K562 (cell line): ENCODE measurements around the gene NTN3. TPM values are rescaled to one million over a fixed set of nuclear protein-coding genes. Genes with fewer than 3 reads are reported as not detected.

ENCODE experiments used
- ATAC-seq: fragments of 200-7000 bp; cut with Tn5 transposase; 3 replicates; pipeline ENCODE4 v1.9.1; 2020; ENCODE audit warnings: moderate library complexity
- BruUV-seq: library from RNA; stranded (reverse); fragments of 400-500 nt; replicated peaks from 2 replicates; lab custom pipeline; 2021; lab: Mats Ljungman, UMichigan
- CTCF ChIA-PET: fragments of 300-600 bp; formaldehyde crosslinking; extraction: SDS; loops from one replicate; lab custom pipeline; 2021; ENCODE audit warnings: low intra/inter-chr PET ratio; lab: Yijun Ruan, JAX
- POLR2A ChIA-PET: fragments of 300-600, 350-650 bp; sonication (Branson Sonifier 250); formaldehyde crosslinking; extraction: SDS; loops from one replicate; lab custom pipeline; 2021; ENCODE audit warnings: antibody characterized with exemption, inconsistent platforms; lab: Yijun Ruan, JAX
- DNase-seq, 4 experiments: peaks; one replicate each; pipeline versions ENCODE4 v3.0.0 to v3.0.0-alpha.2; 2011 to 2018; ENCODE audit warnings: low spot score in 3 of 4, mixed read lengths in 3 of 4; ENCODE audit errors: extremely low read depth in 1 of 4
- FAIRE-seq: peaks from 2 replicates; lab custom pipeline; 2011; peaks lifted over from hg19 to GRCh38; lab: Jason Lieb, UNC
- H2AFZ ChIP-seq: 2 replicates; pipeline ENCODE4 v1.6.0; 2011; ENCODE audit warnings: low read depth, low read length, control low read depth, inconsistent platforms
- H3K27ac ChIP-seq: fragments of 200-600 bp; 3 replicates; pipeline ENCODE4 v1.8.0; 2011; ENCODE audit warnings: low read depth, mild to moderate bottlenecking, control low read depth, inconsistent platforms, low read length, moderate library complexity, mixed read lengths; ENCODE audit errors: extremely low read depth
- H3K27me3 ChIP-seq, 2 experiments: fragments of 300-600 bp in 1 of 2; 2 replicates in 1 of 2; 3 replicates in 1 of 2; pipeline versions ENCODE4 v1.6.0 to v1.8.0; 2011; ENCODE audit warnings: inconsistent platforms in 2 of 2, low read length in 2 of 2, mild to moderate bottlenecking in 1 of 2, mixed read lengths in 1 of 2, moderate library complexity in 1 of 2; ENCODE audit not compliant: control insufficient read depth in 2 of 2, insufficient read depth in 2 of 2
- H3K36me3 ChIP-seq: fragments of 300-600 bp; 3 replicates; pipeline ENCODE4 v1.8.0; 2011; ENCODE audit warnings: mild to moderate bottlenecking, low read length, inconsistent platforms; ENCODE audit not compliant: control insufficient read depth, insufficient read depth
- H3K4me1 ChIP-seq, 2 experiments: fragments of 200-600 bp in 1 of 2; replicated peaks in 1 of 2; 2 replicates in 1 of 2; 3 replicates in 1 of 2; pipeline versions ENCODE4 v1.5.1 to v1.8.0; 2011; ENCODE audit warnings: inconsistent platforms in 2 of 2, low read length in 2 of 2, mild to moderate bottlenecking in 1 of 2, mixed read lengths in 1 of 2, moderate library complexity in 1 of 2; ENCODE audit not compliant: control insufficient read depth in 2 of 2, insufficient read depth in 2 of 2
- H3K4me2 ChIP-seq: 2 replicates; pipeline ENCODE4 v1.6.1; 2011; ENCODE audit warnings: low read length, control low read depth, inconsistent platforms, mixed read lengths; ENCODE audit not compliant: insufficient read depth
- H3K4me3 ChIP-seq: fragments of 200-600 bp; sonication (generic), shearing (Covaris generic); 2 replicates; pipeline ENCODE4 v1.5.1; 2016; ENCODE audit warnings: control low read depth, inconsistent platforms
- H3K79me2 ChIP-seq: fragments of 200-600 bp; 3 replicates; pipeline ENCODE4 v1.8.0; 2011; ENCODE audit warnings: low read length, inconsistent platforms; ENCODE audit not compliant: control insufficient read depth, insufficient read depth
- H3K9ac ChIP-seq, 2 experiments: 2 replicates each; pipeline versions ENCODE4 v1.6.0 to v1.6.1; 2011; ENCODE audit warnings: low read depth in 2 of 2, low read length in 2 of 2, control low read depth in 1 of 2, inconsistent platforms in 1 of 2, mild to moderate bottlenecking in 1 of 2, mixed read lengths in 1 of 2; ENCODE audit not compliant: insufficient read depth in 1 of 2
- H3K9me1 ChIP-seq: one replicate; pipeline ENCODE4 v1.6.0; 2011; ENCODE audit warnings: inconsistent platforms, mild to moderate bottlenecking, low read length, moderate library complexity; ENCODE audit not compliant: control insufficient read depth, insufficient read depth
- H3K9me3 ChIP-seq: replicated peaks from 2 replicates; pipeline ENCODE4 v1.5.1; 2011; ENCODE audit warnings: low read depth, low read length, inconsistent platforms; ENCODE audit not compliant: control insufficient read depth, insufficient read depth
- H4K20me1 ChIP-seq: replicated peaks from 2 replicates; pipeline ENCODE4 v1.6.1; 2011; ENCODE audit warnings: low read length, inconsistent platforms, mixed read lengths; ENCODE audit not compliant: control insufficient read depth, insufficient read depth
- EGR1 ChIP-seq: fragments of 450-650 bp; conservative IDR thresholded peaks from 2 replicates; pipeline ENCODE4 v1.6.1; 2017; ENCODE audit warnings: mild to moderate bottlenecking
- HSF4 ChIP-seq: fragments of 250-450 bp; sonication (Bioruptor Pico); IDR thresholded peaks from 2 replicates; pipeline ENCODE4 v2.1.2; 2022; ENCODE audit warnings: mild to moderate bottlenecking, moderate library complexity, borderline replicate concordance
- NONO ChIP-seq, 2 experiments: fragments of 200-400 bp in 1 of 2; fragments of 450-650 bp in 1 of 2; formaldehyde crosslinking in 1 of 2; IDR thresholded peaks; 2 replicates each; pipeline ENCODE4 v1.6.1; 2017; ENCODE audit warnings: low read depth in 2 of 2, mild to moderate bottlenecking in 2 of 2, moderate library complexity in 2 of 2, low read length in 1 of 2
- NR2C1 ChIP-seq, 2 experiments: fragments of 450-650 bp; IDR thresholded peaks; 2 replicates each; pipeline ENCODE4 v1.6.1; 2017; ENCODE audit warnings: mild to moderate bottlenecking in 2 of 2, antibody characterized with exemption in 1 of 2, inconsistent platforms in 1 of 2, missing compliant biosample characterization in 1 of 2, missing genetic modification characterization in 1 of 2
- POLR2AphosphoS5 ChIP-seq: IDR thresholded peaks from 2 replicates; pipeline ENCODE4 v1.6.1; 2011; ENCODE audit warnings: mild to moderate bottlenecking, low read depth, low read length, moderate library complexity; ENCODE audit not compliant: control insufficient read depth, insufficient read depth
- SAP30 ChIP-seq: fragments of 200-600 bp; sonication (generic); IDR thresholded peaks from 2 replicates; pipeline ENCODE4 v1.6.1; 2012; ENCODE audit warnings: borderline replicate concordance, low read depth, mild to moderate bottlenecking, moderate library complexity, low read length, control low read depth, inconsistent platforms; ENCODE audit not compliant: insufficient read depth, poor library complexity, severe bottlenecking
- SIN3A ChIP-seq, 2 experiments: fragments of 150-350 bp in 1 of 2; IDR thresholded peaks; 2 replicates each; pipeline ENCODE4 v1.6.1; 2011 to 2016; ENCODE audit warnings: borderline replicate concordance in 2 of 2, low read depth in 2 of 2, low read length in 2 of 2, mild to moderate bottlenecking in 2 of 2, moderate library complexity in 2 of 2; ENCODE audit not compliant: control insufficient read depth in 1 of 2
- STAT5B ChIP-seq: fragments of 250-450 bp; sonication (Bioruptor Pico); IDR thresholded peaks from 2 replicates; pipeline ENCODE4 v1.8.0; 2021; ENCODE audit warnings: mild to moderate bottlenecking, inconsistent platforms
- TBL1XR1 ChIP-seq, 2 experiments: IDR thresholded peaks; 2 replicates each; pipeline ENCODE4 v1.6.1; 2012; ENCODE audit warnings: improper control_type of control experiment in 2 of 2, low read length in 2 of 2, mild to moderate bottlenecking in 1 of 2
- ZFX ChIP-seq: sonication (generic); formaldehyde crosslinking; IDR thresholded peaks from 2 replicates; pipeline ENCODE4 v1.8.0; 2022; ENCODE audit warnings: mild to moderate bottlenecking, missing genetic modification reagents, moderate library complexity
- ZKSCAN3 ChIP-seq: fragments of 250-450 bp; sonication (Bioruptor Pico); IDR thresholded peaks from 2 replicates; pipeline ENCODE4 v1.4.0; 2020
- ZNF584 ChIP-seq: fragments of 200-800 bp; sonication (Bioruptor generic); IDR thresholded peaks from 2 replicates; pipeline ENCODE4 v1.6.1; 2016; ENCODE audit warnings: low read depth, mild to moderate bottlenecking, missing genetic modification characterization, missing compliant biosample characterization
- WGBS: fragments of 100-300 bp; shearing (Covaris generic); methylation state at CpG from one replicate; pipeline ENCODE4 v1.1.6; 2016; ENCODE audit warnings: low coverage, mixed read lengths; ENCODE audit not compliant: insufficient coverage; ENCODE audit errors: missing lambda C conversion rate; 5-methylcytosine and 5-hydroxymethylcytosine counted together
- in situ Hi-C: fragments of 300-500 bp; cut with MboI; formaldehyde crosslinking; loops from 4 replicates; pipeline ENCODE4 v1.15.0; 2018; ENCODE audit warnings: inconsistent platforms, mixed read lengths
- intact Hi-C: fragments of 100-400 bp; cut with micrococcal nuclease; formaldehyde crosslinking; loops from 2 replicates; pipeline ENCODE4 v1.14.2; 2022
- polyA plus RNA-seq, 8 experiments: library from polyadenylated mRNA; depleted of rRNA in 4 of 8; stranded (reverse) in 5 of 8; unstranded in 3 of 8; fragments of >200 nt; fragmentation: Nextera tagmentation in 2 of 8; fragmentation: Illumina TruSeq in 1 of 8; extraction: Ambion mirVana in 2 of 8; extraction: Trizol in 1 of 8; gene quantifications; 2 replicates each; pipeline versions ENCODE4 v1.2.1 to v1.2.3, GENCODE V29; 2011 to 2014; ENCODE audit warnings: inconsistent platforms in 1 of 8, missing spikeins in 1 of 8
- total RNA-seq, 7 experiments: library from RNA; depleted of rRNA in 6 of 7; stranded (reverse); fragments of >200 nt in 6 of 7; fragmentation: Illumina TruSeq in 2 of 7; extraction: Trizol in 2 of 7; gene quantifications; 2 replicates each; pipeline versions ENCODE4 v1.2.1 to v1.2.3, GENCODE V29; 2011 to 2021; ENCODE audit warnings: low replicate concordance in 1 of 7
- TF ChIP-seq, protein P1 (sequence below): sonication (generic); formaldehyde crosslinking; IDR thresholded peaks from 2 replicates; pipeline ENCODE4 v1.5.0; 2020; ENCODE audit warnings: missing genetic modification reagents
- TF ChIP-seq, protein P2 (sequence below), 2 experiments: fragments of 150-350 bp in 1 of 2; IDR thresholded peaks; 2 replicates each; pipeline ENCODE4 v1.6.1; 2012 to 2016; ENCODE audit warnings: low read depth in 2 of 2, low read length in 2 of 2, mild to moderate bottlenecking in 1 of 2, moderate library complexity in 1 of 2

The NTN3 gene
- total and polyA plus RNA-seq, 9 of the 15 experiments (the other 6 are each of a cell fraction or from before 2014, with no cell fraction given) = not detected

DNA sequence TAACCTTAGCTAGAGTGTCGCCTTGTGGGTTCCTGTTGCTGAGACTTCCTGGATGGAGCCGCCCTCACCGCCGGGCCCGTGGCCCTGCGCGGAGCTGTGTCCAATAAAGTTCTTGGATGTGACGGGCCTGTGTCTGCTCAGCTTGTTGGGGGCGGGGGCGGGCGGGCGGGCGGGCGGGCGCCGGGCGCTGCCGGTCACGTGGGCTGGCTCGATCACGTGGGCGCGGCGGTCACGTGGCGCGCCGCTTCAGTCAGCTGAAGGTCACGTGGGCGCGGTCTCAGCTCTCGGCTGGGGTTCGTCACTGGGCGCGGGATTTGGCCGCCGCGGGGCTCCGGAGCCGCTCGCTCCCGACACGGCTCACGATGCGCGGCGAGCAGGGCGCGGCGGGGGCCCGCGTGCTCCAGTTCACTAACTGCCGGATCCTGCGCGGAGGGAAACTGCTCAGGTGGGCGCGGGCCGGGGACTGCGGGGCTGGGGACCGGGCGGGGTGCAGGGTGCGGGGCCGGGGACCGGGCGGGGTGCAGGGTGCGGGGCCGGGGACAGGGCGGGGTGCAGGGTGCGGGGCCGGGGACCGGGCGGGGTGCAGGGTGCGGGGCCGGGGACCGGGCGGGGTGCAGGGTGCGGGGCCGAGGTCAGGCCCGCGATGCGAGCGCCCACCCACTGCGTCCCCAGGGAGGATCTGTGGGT lies 49.1 kb downstream of the NTN3 start, which contains the start of gene AMDHD2:
Gene AMDHD2, plus strand, starts transcription at position 275 of the 687 bp plus-strand sequence. Its CDS starts 88 bp downstream, at position 363.
- peak; percentile 86 for ATAC-seq
- peaks cover 8% of the 10 kb centered on the region for H3K9me1 ChIP-seq
- H3K27me3 ChIP-seq = no peaks in the 10 kb centered on the region
- in situ Hi-C loops (no loop called here), intact Hi-C loops (no loop called here)
- H3K4me1 ChIP-seq = peaks cover 32 to 61% of the 10 kb centered on the region in 2 experiments
- POLR2A ChIA-PET = interaction anchor here (0.6 to 3.2 kb wide), 13 partner anchors 8 to 238 kb away, joined by 3 to 45 read pairs (median 4); partner anchors contain the start of genes CEMP1 and TEDC2
- peak within 1 kb of the TSS; percentile 92 for H3K4me2 ChIP-seq
- H3K27ac ChIP-seq = peak within 1 kb of the TSS; percentile 82
- H3K9ac ChIP-seq = peak within 1 kb of the TSS; percentile 73 to 99
- peak; percentile 78 for FAIRE-seq
- under 1% methylated on average over 37 of the region's 83 CpGs for WGBS
- peaks cover 73% of the 10 kb centered on the region for H3K36me3 ChIP-seq
- DNase-seq = peak; percentile 81 to 95 (median 88)
- CTCF ChIA-PET = no interaction called here
- peaks cover 40% of the 10 kb centered on the region for H4K20me1 ChIP-seq
- BruUV-seq = no TSS peak
- H3K9me3 ChIP-seq = no peaks in the 10 kb centered on the region
- H3K4me3 ChIP-seq = peak within 1 kb of the TSS; percentile 69
- H3K79me2 ChIP-seq = peaks cover 61% of the 10 kb centered on the region
- H2AFZ ChIP-seq = peak within 1 kb of the TSS; percentile 74
- TF ChIP-seq ZNF584 (CRISPR knock-in tag) (peak; percentile 42; the same call in 1 of the 2 replicates), NONO (IDR thresholded peaks at IDR 0.05; ENCODE audit: low read depth in 2 of 2, low read length in 1 of 2) (peak in 1 of 2 experiments; percentile 76; a peak in 2 of 4 replicates), EGR1 (no peak; the same call in 1 of the 2 replicates), POLR2AphosphoS5 (peak; percentile 89), SAP30 (peak; percentile 69), SIN3A (IDR thresholded peaks at IDR 0.05; ENCODE audit: borderline replicate concordance in 2 of 2, control insufficient read depth in 1 of 2, low read depth in 2 of 2, low read length in 2 of 2) (peak; percentile 81 to 98; a peak in 3 of 4 replicates), ZFX (CRISPR knock-in tag) (peak; percentile 24), TBL1XR1 (IDR thresholded peaks at IDR 0.05; ENCODE audit: low read length in 2 of 2) (no peak), ZKSCAN3 (no peak), NR2C1 (IDR thresholded peaks at IDR 0.05) (no peak), NR2C1 (tag; IDR thresholded peaks at IDR 0.05) (no peak), HSF4 (no peak), STAT5B (CRISPR knock-in tag) (no peak)
- TF ChIP-seq, protein P1, sequence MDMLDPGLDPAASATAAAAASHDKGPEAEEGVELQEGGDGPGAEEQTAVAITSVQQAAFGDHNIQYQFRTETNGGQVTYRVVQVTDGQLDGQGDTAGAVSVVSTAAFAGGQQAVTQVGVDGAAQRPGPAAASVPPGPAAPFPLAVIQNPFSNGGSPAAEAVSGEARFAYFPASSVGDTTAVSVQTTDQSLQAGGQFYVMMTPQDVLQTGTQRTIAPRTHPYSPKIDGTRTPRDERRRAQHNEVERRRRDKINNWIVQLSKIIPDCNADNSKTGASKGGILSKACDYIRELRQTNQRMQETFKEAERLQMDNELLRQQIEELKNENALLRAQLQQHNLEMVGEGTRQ (CRISPR knock-in tag) = peak; percentile 95
- TF ChIP-seq, protein P2, sequence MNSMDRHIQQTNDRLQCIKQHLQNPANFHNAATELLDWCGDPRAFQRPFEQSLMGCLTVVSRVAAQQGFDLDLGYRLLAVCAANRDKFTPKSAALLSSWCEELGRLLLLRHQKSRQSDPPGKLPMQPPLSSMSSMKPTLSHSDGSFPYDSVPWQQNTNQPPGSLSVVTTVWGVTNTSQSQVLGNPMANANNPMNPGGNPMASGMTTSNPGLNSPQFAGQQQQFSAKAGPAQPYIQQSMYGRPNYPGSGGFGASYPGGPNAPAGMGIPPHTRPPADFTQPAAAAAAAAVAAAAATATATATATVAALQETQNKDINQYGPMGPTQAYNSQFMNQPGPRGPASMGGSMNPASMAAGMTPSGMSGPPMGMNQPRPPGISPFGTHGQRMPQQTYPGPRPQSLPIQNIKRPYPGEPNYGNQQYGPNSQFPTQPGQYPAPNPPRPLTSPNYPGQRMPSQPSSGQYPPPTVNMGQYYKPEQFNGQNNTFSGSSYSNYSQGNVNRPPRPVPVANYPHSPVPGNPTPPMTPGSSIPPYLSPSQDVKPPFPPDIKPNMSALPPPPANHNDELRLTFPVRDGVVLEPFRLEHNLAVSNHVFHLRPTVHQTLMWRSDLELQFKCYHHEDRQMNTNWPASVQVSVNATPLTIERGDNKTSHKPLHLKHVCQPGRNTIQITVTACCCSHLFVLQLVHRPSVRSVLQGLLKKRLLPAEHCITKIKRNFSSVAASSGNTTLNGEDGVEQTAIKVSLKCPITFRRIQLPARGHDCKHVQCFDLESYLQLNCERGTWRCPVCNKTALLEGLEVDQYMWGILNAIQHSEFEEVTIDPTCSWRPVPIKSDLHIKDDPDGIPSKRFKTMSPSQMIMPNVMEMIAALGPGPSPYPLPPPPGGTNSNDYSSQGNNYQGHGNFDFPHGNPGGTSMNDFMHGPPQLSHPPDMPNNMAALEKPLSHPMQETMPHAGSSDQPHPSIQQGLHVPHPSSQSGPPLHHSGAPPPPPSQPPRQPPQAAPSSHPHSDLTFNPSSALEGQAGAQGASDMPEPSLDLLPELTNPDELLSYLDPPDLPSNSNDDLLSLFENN (IDR thresholded peaks at IDR 0.05; ENCODE audit: low read depth in 2 of 2, low read length in 2 of 2) = peak in 1 of 2 experiments; percentile 58; a peak in 1 of 4 replicates
